RWPE2 (cell line): ENCODE data around the gene CCS.

Source experiments
- ATAC-seq: fragments of 200-7000 bp; cut with Tn5 transposase; 3 replicates; pipeline ENCODE4 v1.9.1; 2021; ENCODE audit warnings: low read depth
- DNase-seq: peaks from one replicate; pipeline ENCODE4 v3.0.0-alpha.2; 2020; ENCODE audit warnings: low spot score
- H3K27ac ChIP-seq: fragments of 450-650 bp; 2 replicates; pipeline ENCODE4 v1.5.1; 2017; ENCODE audit warnings: mild to moderate bottlenecking; ENCODE audit not compliant: poor library complexity, severe bottlenecking
- H3K27me3 ChIP-seq: fragments of 250-450 bp; sonication (Bioruptor Pico); 2 replicates; pipeline ENCODE4 v1.5.1; 2021; ENCODE audit warnings: mild to moderate bottlenecking, moderate library complexity; ENCODE audit not compliant: insufficient read depth, poor library complexity, severe bottlenecking
- H3K36me3 ChIP-seq: fragments of 250-450 bp; sonication (Bioruptor Pico); 2 replicates; pipeline ENCODE4 v1.5.1; 2020; ENCODE audit warnings: low read depth, mild to moderate bottlenecking, moderate library complexity
- H3K4me1 ChIP-seq: fragments of 250-450 bp; sonication (Bioruptor Pico); 2 replicates; pipeline ENCODE4 v1.5.1; 2021; ENCODE audit warnings: mild to moderate bottlenecking, moderate library complexity; ENCODE audit not compliant: insufficient read depth, poor library complexity, severe bottlenecking
- H3K4me3 ChIP-seq: fragments of 250-450 bp; sonication (Bioruptor Pico); 2 replicates; pipeline ENCODE4 v1.5.1; 2021; ENCODE audit warnings: mild to moderate bottlenecking, moderate library complexity; ENCODE audit not compliant: severe bottlenecking
- H3K9me3 ChIP-seq: fragments of 250-450 bp; sonication (Bioruptor Pico); 2 replicates; pipeline ENCODE4 v1.5.1; 2021; ENCODE audit warnings: mild to moderate bottlenecking, moderate library complexity; ENCODE audit not compliant: severe bottlenecking
- CTCF ChIP-seq: fragments of 450-650 bp; IDR thresholded peaks from one replicate; pipeline ENCODE4 v1.5.1; 2017; ENCODE audit warnings: mild to moderate bottlenecking, moderate library complexity; ENCODE audit not compliant: poor library complexity, severe bottlenecking

CCS gene

GRCh38 chr11:66548774-66549630 is 44.0 kb upstream of the CCS start:
- Histone ChIP-seq H3K4me1 (no peaks in the 10 kb centered on the region), H3K27ac (no peak overlapping the region), H3K4me3 (no peak overlapping the region), H3K9me3 (no peaks in the 10 kb centered on the region), H3K27me3 (no peaks in the 10 kb centered on the region), H3K36me3 (no peaks in the 10 kb centered on the region)
- ATAC-seq (no peak), DNase-seq (no peak)
- TF ChIP-seq CTCF = no peak

- Histone ChIP-seq H3K36me3 (no peaks in the 10 kb centered on the region), H3K4me1 (no peaks in the 10 kb centered on the region), H3K27ac (no peak overlapping the region), H3K27me3 (no peaks in the 10 kb centered on the region), H3K9me3 (no peaks in the 10 kb centered on the region), H3K4me3 (no peak overlapping the region)
- TF ChIP-seq CTCF = no peak
- ATAC-seq (no peak), DNase-seq (no peak)
Observed at GRCh38 chr11:66549696-66550095, 43.3 kb upstream of the CCS start.

GRCh38 chr11:66550887-66551286 is 42.1 kb upstream of the CCS start:
- H3K9me3 ChIP-seq = no peaks in the 10 kb centered on the region
- ATAC-seq = no peak
- no peak for TF ChIP-seq CTCF

GRCh38 chr11:66554602-66555001 is 38.4 kb upstream of the CCS start:
- no peaks in the 10 kb centered on the region for H3K36me3 ChIP-seq
- H3K27me3 ChIP-seq = peaks cover 3% of the 10 kb centered on the region
- ATAC-seq = no peak
- no peak for TF ChIP-seq CTCF
- DNase-seq = no peak
- H3K27ac ChIP-seq = no peak overlapping the region
- H3K4me3 ChIP-seq = no peak overlapping the region
- no peaks in the 10 kb centered on the region for H3K9me3 ChIP-seq
- H3K4me1 ChIP-seq = no peaks in the 10 kb centered on the region

More at GRCh38 chr11:66550887-66551286, 42.1 kb upstream of the CCS start:
- H3K27me3 ChIP-seq = no peaks in the 10 kb centered on the region
- H3K4me1 ChIP-seq = no peaks in the 10 kb centered on the region
- H3K27ac ChIP-seq = no peak overlapping the region
- DNase-seq = no peak
- no peaks in the 10 kb centered on the region for H3K36me3 ChIP-seq
- H3K4me3 ChIP-seq = no peak overlapping the region

- no peaks in the 10 kb centered on the region for H3K36me3 ChIP-seq
Observed at GRCh38 chr11:66555416-66555815, 37.6 kb upstream of the CCS start.

More at GRCh38 chr11:66555416-66555815, 37.6 kb upstream of the CCS start:
- Histone ChIP-seq H3K4me3 (no peak overlapping the region), H3K4me1 (no peaks in the 10 kb centered on the region), H3K27ac (no peak overlapping the region), H3K9me3 (no peaks in the 10 kb centered on the region), H3K27me3 (peaks cover 3% of the 10 kb centered on the region)
- no peak for ATAC-seq
- no peak for DNase-seq
- no peak for TF ChIP-seq CTCF
